ENCODE measurements around the gene KRT82. TPM values are rescaled to one million over a fixed set of nuclear protein-coding genes. Genes with fewer than 3 reads are reported as not detected.

KRT82 gene
- total and polyA plus RNA-seq, 2 of the 8 experiments (the other 6 are each of a cell fraction or from before 2014, with no cell fraction given): not detected

GRCh38 chr12:52398176-52398575 is 8.0 kb downstream of the KRT82 start:
- no peak overlapping the region for H3K23ac ChIP-seq (ENCODE audit: insufficient read length)
- no peak overlapping the region for H3K56ac ChIP-seq (replicated peaks; ENCODE audit: insufficient read length, low read depth, low read length)
- no peak overlapping the region for H3K4me2 ChIP-seq (ENCODE audit: insufficient read depth in 1 of 2, low read depth in 2 of 2, low read length in 2 of 2)
- H4K91ac ChIP-seq (replicated peaks; ENCODE audit: insufficient read length, low read length): no peak overlapping the region
- ChIA-PET CTCF (ENCODE audit: partially characterized antibody) (interaction anchor here (0.6 to 11.3 kb wide), 18 partner anchors 9 to 508 kb away, joined by 3 to 112 read pairs (median 5); partner anchors contain the start of genes KRT74 and KRT75), POLR2A (ENCODE audit: partially characterized antibody) (no interaction called here)
- H3K9ac ChIP-seq (replicated peaks in 1 of 4; ENCODE audit: extremely low read depth in 1 of 4, low read depth in 3 of 4, low read length in 3 of 4): no peak overlapping the region
- H4K8ac ChIP-seq (ENCODE audit: extremely low read depth, insufficient read depth, low read length): no peak overlapping the region
- H2AK5ac ChIP-seq (ENCODE audit: low read depth, low read length): no peak overlapping the region
- H3K36me3 ChIP-seq (ENCODE audit: control insufficient read depth in 2 of 4, insufficient read depth in 4 of 4, low read length in 3 of 4): no peaks in the 10 kb centered on the region
- no peaks in the 10 kb centered on the region for H3K79me1 ChIP-seq (ENCODE audit: low read depth, low read length)
- no peaks in the 10 kb centered on the region for H3K79me2 ChIP-seq (ENCODE audit: control insufficient read depth in 1 of 2, insufficient read depth in 2 of 2, low read length in 2 of 2)
- no peak overlapping the region for H3K4me3 ChIP-seq (ENCODE audit: extremely low read depth in 1 of 4, insufficient read depth in 2 of 4, low read depth in 3 of 4, low read length in 4 of 4)
- no peak overlapping the region for H2BK120ac ChIP-seq (replicated peaks; ENCODE audit: low read depth, low read length)
- no peak for FAIRE-seq
- H3K18ac ChIP-seq (ENCODE audit: extremely low read depth, low read length): no peak overlapping the region
- H2BK5ac ChIP-seq (ENCODE audit: low read depth, low read length): no peak overlapping the region
- H4K20me1 ChIP-seq (replicated peaks in 1 of 2; ENCODE audit: control insufficient read depth in 1 of 2, insufficient read depth in 2 of 2, low read length in 2 of 2): no peaks in the 10 kb centered on the region
- H3K9me3 ChIP-seq (ENCODE audit: insufficient read depth in 2 of 2, low read depth in 1 of 2, low read length in 1 of 2): no peaks in the 10 kb centered on the region
- no peak overlapping the region for H2BK12ac ChIP-seq (ENCODE audit: low read depth, low read length)
- peaks cover 0 to 4% (median 0%) of the 10 kb centered on the region in 4 experiments; a peak in 2 of 7 replicates for H3K27me3 ChIP-seq (replicated peaks in 1 of 4; ENCODE audit: control insufficient read depth in 3 of 4, extremely low read depth in 1 of 4, insufficient read depth in 3 of 4, low read length in 3 of 4)
- no peak overlapping the region for H2AFZ ChIP-seq (ENCODE audit: low read length)
- peaks cover 3% of the 10 kb centered on the region; the same call in 1 of the 2 replicates for H3K23me2 ChIP-seq (ENCODE audit: low read depth, low read length)
- H2BK15ac ChIP-seq (ENCODE audit: low read length): no peak overlapping the region
- H3K4ac ChIP-seq (replicated peaks; ENCODE audit: insufficient read length, low read depth, low read length): no peak overlapping the region
- H2BK20ac ChIP-seq (ENCODE audit: low read length): no peak overlapping the region
- DNase-seq (ENCODE audit: low read depth in 1 of 2, low spot score in 2 of 2): no peak
- H4K5ac ChIP-seq (ENCODE audit: insufficient read length, low read depth, low read length): no peak overlapping the region
- TF ChIP-seq YY1 (IDR thresholded peaks at IDR 0.05; ENCODE audit: low read depth, low read length): no peak
- TF ChIP-seq RNF2 (IDR thresholded peaks at IDR 0.05; ENCODE audit: borderline replicate concordance, low read depth, low read length, missing control alignments, poor library complexity, severe bottlenecking): no peak
- no peak for TF ChIP-seq FOSL1 (IDR thresholded peaks at IDR 0.05; ENCODE audit: insufficient read depth, low read depth, low read length)
- H3K14ac ChIP-seq (ENCODE audit: insufficient read length): no peak overlapping the region
- WGBS, 2 experiments (ENCODE audit: extremely low coverage in 1 of 2, insufficient coverage in 1 of 2, insufficient read length in 1 of 2, insufficient replicate concordance in 2 of 2, low coverage in 1 of 2, low lambda C conversion rate in 2 of 2, missing lambda C conversion rate in 1 of 2): 94% methylated on average over 1 of the region's 1 CpG; no CpG with 5 or more reads in 1 of the 2 experiments
- H3K27ac ChIP-seq (ENCODE audit: low read depth, low read length): no peak overlapping the region
- peaks cover 0 to 5% (median under 1%) of the 10 kb centered on the region in 4 experiments; a peak in 2 of 7 replicates for H3K4me1 ChIP-seq (replicated peaks in 1 of 4; ENCODE audit: control insufficient read depth in 3 of 4, insufficient read depth in 4 of 4, low read length in 3 of 4)
